ENCODE data around the gene ADCY6.

The ADCY6 gene

DNA sequence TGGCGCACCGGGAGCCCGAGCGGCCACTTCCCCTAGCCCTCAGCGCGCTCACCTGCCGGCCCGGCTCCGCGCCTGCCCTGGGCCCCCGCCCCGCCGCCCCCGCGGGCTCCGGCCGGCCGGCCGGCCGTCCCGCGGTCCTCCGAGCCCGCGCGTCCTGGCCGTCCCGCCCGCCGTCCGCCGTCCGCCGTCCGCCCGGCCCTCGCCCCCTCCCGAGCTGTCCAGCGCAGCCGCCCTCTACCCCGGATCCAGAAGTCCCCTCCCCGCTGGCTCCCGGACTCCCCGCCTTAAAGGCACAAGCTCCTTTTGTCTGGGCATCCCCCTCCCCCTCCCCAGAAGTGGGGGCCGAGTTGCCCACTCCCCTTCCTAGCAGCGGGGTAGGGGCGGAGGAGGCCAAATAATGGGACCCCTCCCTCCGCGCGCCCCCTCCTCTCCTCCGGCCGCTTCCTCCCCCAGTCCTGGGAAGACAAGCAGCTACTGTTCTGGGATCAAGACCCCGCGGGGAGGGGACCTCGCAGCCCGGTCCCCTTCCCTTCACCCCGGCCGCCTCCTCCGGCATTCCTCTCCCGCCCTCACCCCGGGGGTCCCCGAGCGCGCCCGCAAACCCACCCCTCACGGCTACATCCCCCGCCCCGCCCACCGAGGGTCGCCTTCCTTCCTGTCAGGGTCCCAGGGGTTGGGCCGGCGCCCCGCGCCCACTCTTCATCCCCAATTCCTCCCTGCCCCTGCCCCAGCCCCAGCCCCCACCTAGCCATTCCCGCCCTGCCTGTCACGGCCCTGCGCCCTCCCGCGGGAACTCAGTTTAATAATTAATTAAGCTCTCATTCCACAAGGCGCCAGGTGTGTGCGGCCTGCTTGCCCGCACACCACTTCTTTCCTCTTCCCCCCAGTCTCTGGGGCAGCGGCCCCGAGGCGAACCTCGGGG lies at the start of gene ADCY6:
Gene ADCY6, minus strand, starts transcription at position 236 of the 922 bp plus-strand sequence. CDS start 5,655 bp downstream, outside the sequence.
- DNase-seq, result no peak

DNA sequence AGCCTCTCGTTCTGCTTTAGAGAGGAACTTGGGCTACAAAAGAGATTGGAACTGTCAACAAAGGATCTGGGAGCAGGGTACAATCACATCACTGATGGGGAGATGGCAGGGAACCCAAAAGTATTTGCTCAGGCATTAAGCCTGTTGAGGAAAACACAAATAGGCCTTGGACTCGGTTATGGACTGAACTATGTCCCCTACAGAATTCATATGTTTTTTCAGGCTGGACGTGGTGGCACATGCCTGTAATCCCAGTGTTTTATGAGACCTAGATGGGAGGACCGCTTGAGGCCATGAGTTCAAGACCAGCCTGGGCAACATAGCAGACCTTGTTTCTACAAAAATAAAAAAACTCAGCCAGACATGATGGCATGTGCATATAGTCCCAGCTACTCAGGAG lies 49.2 kb upstream of the ADCY6 start:
- DNase-seq, result no peak

DNA sequence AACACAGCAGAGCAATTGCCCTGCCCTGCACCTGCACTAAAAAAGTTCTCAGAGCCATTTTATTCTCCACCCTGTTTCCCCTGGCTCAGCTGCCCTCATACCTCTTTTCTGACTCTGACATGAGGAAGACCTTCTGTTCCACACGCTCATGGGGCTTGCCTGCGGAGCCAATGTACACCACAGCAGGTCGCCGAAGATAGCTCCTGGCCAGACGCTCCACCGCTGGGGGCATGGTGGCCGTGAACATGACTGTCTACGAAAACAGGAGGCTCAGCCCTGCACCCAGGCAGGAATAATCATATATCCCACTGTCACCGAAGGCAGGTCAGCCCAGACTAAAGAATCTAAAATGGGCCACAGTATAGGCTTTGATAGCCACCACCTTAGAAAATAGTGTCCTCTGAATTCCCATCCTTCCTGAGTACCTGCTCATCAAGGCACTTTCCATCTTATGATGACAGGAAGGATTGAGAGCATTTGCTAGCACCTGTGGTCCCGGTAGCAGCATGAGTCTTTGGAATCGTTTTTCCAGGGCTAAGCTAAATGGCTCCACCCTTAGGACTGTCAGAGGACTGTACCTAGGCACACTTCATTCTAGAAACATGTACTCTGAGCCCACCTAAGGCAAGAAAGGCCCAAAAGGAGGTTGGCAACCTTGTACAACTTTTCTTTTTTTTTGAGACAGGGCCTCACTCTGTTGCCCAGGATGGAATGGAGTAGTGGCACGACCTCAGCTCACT lies 43.6 kb upstream of the ADCY6 start:
- DNase-seq, result no peak

- no peak for DNase-seq
These were observed 42.4 kb upstream of the ADCY6 start for GRCh38 chr12:48831257-48831656.

DNA sequence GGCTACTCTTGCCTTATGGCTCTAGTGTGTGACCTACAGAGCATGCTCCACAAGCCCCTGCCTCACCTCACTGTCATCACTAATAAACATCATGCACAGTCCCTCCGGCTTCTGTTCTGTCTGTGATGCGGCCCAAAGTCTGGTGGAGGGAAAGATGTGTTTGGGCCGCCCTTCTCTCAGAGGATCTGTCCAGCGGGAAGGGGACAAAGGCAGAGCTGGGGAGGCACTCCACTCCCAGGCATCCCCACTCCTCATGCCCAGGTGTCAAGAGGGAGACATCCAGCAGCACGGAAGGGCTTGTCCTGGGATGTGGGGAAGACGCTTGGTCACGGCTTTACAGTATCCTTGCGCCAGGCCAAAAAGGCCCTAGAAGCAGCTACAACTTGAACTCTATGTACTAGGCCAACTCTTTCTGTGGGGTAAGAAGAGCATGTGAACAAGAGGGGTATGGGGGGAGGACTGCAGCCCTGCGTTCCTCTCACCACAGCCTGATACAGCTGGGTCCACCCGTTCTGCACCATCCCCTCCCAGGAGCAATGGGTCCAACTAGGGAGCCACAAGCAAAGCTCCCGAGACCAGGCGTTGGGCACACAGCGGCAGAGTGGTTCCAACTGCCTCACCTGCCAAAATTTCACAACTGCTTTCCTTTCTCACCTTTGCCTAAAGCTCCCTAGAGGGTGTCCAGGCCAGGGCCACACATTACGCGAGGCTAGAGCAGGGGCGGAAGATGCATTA lies 40.1 kb upstream of the ADCY6 start:
- DNase-seq, result no peak

- DNase-seq, result no peak
These were observed 39.4 kb upstream of the ADCY6 start for GRCh38 chr12:48828293-48828692.

- DNase-seq, result no peak
These were observed 38.7 kb upstream of the ADCY6 start for GRCh38 chr12:48827513-48828096.

GRCh38 chr12:48827026-48827425 lies 38.1 kb upstream of the ADCY6 start:
- no peak for DNase-seq

DNA sequence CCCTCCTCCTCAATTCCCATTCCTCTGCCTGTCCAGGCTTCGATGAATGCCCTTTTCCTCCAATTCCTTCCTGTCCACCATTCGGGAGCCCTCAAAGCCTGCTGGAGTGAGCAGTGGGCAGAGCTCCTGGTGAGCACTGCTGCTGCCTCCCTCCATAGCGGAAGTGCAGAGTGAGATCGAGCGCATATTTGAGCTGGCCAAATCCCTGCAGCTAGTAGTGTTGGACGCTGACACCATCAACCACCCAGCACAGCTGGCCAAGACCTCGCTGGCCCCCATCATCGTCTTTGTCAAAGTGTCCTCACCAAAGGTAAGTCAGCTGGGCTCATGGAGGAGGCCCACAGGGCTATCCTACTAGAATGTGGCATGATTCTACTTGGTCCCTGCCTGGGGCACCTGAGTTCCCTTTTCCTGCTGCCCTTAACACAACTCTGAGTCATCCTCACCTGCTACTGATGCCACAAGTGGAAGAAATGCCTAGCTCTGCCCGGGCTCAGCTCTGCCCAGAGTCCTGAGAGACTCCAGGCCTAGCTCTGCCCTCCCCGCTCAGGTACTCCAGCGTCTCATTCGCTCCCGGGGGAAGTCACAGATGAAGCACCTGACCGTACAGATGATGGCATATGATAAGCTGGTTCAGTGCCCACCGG lies 37.4 kb upstream of the ADCY6 start:
- DNase-seq, result no peak

DNA sequence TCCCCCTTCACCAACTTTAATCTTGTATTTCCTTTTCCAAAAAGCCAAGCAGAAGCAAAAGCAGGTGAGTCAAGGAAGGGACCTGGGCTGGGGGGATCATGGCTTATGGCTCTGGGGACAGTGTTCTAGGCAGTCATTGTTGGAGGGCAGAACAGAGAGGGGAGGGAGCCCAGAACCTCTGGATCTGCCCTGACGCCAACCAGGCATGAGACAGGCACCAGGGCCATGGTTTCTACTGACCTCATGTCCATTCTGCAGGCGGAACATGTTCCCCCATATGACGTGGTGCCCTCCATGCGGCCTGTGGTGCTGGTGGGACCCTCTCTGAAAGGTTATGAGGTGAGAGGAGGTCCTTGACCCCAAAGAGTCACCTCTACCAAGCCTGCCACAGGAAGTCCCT lies 36.0 kb upstream of the ADCY6 start:
- no peak for DNase-seq

DNA sequence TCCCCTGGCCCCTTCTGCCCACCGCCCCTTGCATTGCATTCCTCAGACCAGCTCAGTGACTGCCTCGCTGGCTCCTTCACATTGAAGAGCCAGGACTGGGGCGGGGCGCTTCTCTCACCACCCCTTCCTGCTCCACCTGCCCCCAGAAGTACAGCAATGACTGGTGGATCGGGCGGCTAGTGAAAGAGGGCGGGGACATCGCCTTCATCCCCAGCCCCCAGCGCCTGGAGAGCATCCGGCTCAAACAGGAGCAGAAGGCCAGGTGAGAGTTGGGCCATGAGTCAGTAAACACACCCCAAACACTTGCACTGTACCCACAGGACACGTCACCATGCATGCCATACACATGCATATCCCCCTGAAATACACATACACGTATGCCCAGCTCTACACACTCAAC lies 35.2 kb upstream of the ADCY6 start:
- DNase-seq, result no peak

- no peak for DNase-seq
These were observed 34.4 kb upstream of the ADCY6 start for GRCh38 chr12:48823281-48823680.

DNA sequence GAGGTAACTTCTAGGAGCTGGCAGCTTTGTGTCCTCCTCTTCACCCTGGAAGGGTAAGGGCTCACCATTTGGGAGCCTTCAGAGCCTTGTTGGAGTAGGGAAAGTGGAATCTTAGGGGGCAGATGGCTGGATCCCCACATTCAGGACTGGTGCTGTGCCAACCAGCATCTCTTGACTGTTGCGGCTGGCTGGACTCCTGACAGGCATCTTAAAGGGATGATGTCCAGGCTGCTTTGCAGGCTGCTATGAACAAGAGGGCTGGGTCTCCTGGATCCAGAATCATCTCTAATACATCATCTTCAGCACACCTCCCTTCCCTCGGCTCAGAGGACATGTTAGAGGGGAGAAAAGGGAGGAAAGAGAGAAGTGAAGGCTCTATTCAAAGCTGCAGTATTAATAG lies 33.8 kb upstream of the ADCY6 start:
- no peak for DNase-seq

DNA sequence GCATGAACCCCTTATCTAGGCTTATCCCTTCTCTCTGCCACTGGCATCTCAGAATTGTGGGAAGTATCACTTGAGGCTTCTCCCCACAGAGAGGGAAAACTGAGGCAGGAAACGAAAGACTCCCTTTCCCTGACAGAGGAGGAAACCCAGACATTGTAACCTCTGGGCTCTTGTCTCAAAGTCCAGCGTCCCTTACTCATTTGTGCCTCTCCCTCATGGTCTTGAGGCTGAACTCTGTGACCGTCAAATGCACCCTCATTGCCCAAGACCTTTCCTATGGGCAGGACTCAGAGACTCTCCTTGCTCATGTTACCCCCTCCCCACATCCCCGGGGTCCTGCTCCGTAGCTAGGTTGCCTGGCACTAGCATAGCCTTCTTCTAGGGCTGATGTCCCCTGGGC lies 33.2 kb upstream of the ADCY6 start:
- DNase-seq, result no peak

DNA sequence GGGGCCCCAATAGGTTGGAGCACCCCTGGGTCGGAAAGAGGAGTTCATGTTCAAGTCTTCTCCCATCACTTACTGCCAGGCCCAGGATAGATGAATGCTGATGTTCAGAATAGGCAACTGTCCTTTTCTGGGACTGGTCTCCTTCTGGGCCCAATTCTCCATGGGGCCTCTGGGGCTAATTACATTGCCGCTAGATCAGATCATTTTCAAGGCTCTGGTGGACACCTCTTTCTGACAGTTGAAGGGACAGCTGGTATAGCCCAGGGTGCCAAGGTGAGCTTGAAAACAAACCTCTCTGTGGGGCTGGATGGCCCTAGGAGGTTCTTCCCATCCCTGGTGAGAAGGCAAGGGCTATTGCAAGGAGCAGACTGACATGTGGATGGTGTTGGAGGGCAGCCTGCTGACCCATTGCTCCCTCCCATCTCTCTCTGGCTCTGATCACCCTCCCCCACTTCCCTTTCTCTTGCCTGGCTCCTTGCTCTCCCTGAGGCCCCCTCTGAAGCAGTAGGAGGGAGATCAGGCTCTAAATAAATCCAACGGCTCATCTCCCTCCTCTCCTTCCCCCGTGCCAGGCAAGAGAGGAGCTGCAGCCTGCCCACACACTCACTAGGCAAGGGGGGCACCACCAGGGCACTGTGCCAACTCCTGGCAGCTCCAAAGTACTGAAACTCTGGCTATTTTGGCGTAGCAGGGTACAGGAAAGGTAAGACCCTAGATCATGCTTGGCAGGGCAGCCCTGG lies 31.3 kb upstream of the ADCY6 start:
- no peak for DNase-seq

DNA sequence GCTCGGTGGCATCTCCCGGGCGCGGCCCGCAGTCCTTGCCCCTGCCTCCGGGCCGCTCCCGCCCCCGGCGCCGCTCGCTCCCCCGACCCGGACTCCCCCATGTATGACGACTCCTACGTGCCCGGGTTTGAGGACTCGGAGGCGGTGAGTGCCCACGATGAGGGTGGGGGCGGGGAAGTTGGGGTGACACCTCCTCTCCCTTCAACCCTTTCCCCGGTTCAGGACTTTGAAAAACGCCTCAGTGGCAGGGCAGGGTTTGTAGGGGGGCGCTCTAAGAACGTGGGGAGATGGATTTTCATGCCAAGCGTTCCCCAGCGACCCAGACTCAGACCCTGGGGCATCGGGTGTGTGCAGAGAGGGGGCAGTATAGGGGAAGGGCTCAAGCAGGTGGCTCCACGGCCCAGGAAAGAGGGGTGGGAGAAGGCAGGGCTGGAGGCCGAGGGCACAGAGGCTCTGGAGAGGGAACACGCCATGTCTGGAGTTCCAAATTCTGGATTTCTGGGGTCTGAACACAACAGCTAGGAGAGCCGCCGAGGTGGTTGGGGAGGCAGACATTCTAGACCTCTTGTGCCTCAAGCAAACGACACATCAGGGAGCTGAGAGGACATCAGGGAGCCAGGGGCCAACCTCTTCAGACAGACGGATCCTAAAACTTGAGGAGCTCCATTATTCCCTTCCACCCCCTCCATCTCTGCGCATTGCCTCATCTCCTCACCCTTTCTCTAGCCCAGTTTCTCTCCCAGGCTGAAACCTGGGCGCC lies 30.1 kb upstream of the ADCY6 start:
- peak; percentile 56 to 61 for DNase-seq

GRCh38 chr12:48817873-48818830 lies 29.3 kb upstream of the ADCY6 start, which contains the start of gene CACNB3:
TSS of gene CACNB3 (plus strand) at chr12:48818496. CDS start at chr12:48818930, 434 bp downstream.
- peak; percentile 76 to 77 for DNase-seq

GRCh38 chr12:48816143-48816854 lies 27.4 kb upstream of the ADCY6 start:
- no peak for DNase-seq
